Fibroblast of skin of abdomen (primary cell): ENCODE results near the gene ORC3. TPM values are rescaled to one million over a fixed set of nuclear protein-coding genes. Genes with fewer than 3 reads are reported as not detected.

Experiments
- DNase-seq: peaks from one replicate; pipeline ENCODE4 v3.0.0-alpha.2; 2013
- polyA plus RNA-seq, 2 experiments: library from polyadenylated mRNA; unstranded; fragments of 120-200 nt; gene quantifications; one replicate each; pipeline ENCODE4 v1.2.1, GENCODE V29; 2013; ENCODE audit not compliant: insufficient read length in 2 of 2

The ORC3 gene
- polyA plus RNA-seq (2013, experiment 1 of 2; ENCODE audit: insufficient read length): 19.2 TPM
- 19.9 TPM for polyA plus RNA-seq (2013, experiment 2 of 2; ENCODE audit: insufficient read length)

GRCh38 chr6:87589693-87590416, at the start of gene ORC3, which contains the start of gene RARS2:
Gene ORC3 (plus strand): TSS chr6:87590135. CDS start chr6:87590169, 34 bp downstream.
Gene RARS2 (minus strand): TSS chr6:87589987. CDS start chr6:87589957, 30 bp downstream.
- peak; percentile 93 for DNase-seq

DNA sequence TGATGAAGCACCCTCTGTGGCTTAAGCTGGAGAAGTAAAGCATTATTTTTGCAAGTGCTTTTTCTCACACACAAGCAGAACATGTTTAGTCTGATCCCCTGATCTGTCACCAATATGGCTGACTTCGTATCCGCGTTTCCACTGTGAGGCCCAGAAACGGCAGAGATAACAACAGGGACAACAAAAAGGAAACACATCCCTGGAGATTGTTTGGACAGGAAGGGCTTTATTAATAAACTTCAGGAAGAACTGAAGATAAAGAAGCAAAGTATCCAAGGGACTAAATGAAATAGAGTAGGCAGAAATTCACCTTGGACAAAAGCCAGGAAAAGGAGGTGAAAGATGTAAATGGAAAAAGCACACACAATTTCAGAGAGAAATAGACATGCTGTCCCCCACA, 49.4 kb upstream of the ORC3 start:
- DNase-seq: no peak

DNA sequence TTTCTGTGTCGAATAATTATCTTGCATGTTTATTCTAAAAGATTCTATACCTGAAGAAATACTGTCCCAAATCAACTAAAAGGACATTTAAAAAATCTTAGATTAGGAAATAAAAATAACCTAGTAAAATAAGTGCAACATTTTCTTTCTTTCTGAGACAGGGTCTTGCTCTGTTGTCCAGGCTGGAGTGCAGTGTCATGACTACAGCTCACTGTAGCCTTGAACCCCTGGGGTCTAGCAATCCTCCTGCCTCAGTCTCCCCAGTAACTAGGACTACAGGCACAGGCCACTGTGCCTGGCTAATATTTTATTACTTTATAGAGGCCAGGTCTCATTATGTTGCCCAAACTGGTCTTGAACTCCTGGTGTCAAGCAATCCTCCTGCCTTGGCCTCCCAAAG, 48.9 kb upstream of the ORC3 start:
- no peak for DNase-seq

- DNase-seq: no peak
Observed at GRCh38 chr6:87541744-87542143, 48.2 kb upstream of the ORC3 start.

GRCh38 chr6:87543696-87544473, 46.0 kb upstream of the ORC3 start:
- DNase-seq: no peak

GRCh38 chr6:87544474-87544735, 45.5 kb upstream of the ORC3 start:
- DNase-seq: no peak

GRCh38 chr6:87551799-87552198, 38.1 kb upstream of the ORC3 start:
- no peak for DNase-seq

- DNase-seq: no peak
Observed at GRCh38 chr6:87553159-87553765, 36.7 kb upstream of the ORC3 start.

- DNase-seq: no peak
Observed at GRCh38 chr6:87555506-87555905, 34.4 kb upstream of the ORC3 start.

- DNase-seq: peak; percentile 5
Observed at GRCh38 chr6:87558446-87558845, 31.5 kb upstream of the ORC3 start.

- peak; percentile 27 for DNase-seq
Observed at GRCh38 chr6:87561017-87561416, 28.9 kb upstream of the ORC3 start.

GRCh38 chr6:87572021-87572420, 17.9 kb upstream of the ORC3 start:
- DNase-seq: no peak

- no peak for DNase-seq
Observed at GRCh38 chr6:87572883-87573282, 17.1 kb upstream of the ORC3 start.

DNA sequence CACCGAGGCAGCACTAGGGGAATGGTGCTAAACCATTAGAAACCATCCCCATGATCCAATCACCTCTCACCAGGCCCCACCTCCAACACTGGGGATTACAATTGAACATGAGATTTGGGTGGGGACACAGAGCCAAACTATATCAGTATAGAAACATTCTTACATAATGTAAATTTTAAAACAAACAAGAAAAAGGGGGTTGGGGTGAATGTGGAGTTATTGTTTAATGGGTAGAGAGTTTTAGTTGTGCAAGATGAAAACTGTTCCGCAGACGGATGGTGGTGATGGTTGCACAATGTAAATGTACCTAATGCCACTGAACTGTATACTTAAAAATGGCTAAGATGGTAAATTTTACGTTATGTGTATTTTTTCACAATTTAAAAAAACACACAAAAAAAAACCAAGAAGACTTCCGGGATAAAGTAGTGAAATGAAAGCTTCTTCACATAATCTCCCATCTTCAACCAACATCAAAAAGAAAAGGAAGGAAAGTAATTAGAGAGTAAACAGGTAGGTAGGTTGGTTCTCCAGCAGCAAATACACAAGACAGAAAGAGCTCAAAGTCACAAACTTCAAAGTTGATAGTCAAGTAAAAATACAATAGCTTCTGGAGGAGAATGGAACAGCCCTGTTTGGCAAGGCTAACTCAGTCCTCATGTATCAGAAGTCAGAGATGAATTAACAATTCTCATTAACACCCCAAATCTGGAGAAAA, 16.5 kb upstream of the ORC3 start:
- DNase-seq: no peak

DNA sequence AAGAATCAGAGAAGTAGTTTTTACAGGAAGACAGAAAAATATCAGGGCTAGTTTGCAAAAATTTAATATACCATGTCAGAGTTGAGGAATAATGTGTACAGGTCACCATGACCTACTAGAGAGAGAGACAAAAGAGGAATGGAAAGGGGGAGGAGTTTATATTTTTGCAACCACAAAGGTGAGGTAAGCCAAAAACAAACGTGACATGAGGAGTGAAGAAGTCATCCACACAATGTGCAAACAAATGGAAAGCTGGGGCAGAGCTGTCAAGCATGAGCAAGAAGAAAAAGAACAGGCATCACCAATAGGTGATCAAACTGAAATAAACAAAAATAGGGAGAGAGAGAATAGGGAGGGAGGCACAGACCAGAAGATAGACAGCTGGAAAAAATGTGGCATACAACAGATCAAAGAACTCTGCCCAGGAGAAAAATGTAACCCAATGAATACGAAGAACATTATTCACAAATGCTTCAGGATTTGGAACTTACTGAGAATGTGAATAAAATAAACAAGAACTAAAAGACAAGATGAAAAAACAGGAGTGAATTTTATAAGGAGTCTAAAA, 15.6 kb upstream of the ORC3 start:
- DNase-seq: no peak

GRCh38 chr6:87575423-87575822, 14.5 kb upstream of the ORC3 start:
- DNase-seq: no peak

DNA sequence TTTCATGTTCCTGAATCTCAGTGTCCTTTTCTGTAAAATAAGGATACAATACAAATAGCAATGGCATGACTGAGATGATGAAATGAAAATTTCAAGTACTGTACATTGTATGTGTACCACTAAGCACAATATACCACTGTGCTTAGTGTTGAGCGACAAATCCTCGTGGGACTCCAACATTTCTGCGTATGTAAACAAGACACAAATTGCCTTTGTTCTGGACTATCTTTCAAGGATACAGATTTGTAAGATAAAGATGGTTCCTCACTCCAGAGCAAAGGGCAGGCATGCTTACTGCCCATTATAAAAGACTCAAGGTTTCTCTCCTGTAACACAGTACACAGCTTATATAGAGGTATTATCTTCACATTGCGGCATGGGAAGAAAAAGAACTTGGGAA, 6.1 kb upstream of the ORC3 start:
- DNase-seq: no peak

GRCh38 chr6:87586371-87587077, 3.4 kb upstream of the ORC3 start:
- DNase-seq: peak; percentile 4

DNA sequence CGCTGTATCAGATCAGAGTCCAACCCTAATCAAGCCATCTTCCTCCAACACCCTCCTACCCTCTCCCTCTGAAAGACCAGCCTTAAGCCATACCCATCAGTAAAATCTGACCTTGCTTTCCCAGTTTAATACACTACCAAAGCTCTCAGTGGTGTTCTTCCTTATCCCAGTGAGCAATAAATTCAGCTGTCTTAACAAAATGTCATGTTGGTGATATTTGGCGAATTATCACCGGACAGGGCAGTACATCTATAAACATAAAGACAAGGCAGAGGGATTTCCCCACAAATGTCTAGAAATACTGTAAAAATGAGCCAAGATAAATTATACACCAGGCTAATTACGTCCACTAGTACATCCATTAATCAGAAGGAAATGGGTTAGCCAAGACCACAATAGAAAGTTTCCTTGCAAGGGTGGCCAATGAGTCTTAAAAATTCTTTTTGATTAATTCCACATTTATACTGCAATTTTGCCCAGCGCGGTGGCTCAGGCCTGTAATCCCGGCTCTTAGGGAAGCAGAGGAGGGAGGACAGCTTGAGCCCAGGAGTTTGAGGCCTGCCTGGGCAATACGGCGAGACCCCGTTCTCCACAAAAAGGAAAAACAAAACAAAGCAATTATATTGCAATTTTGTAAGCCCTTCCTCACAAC, 1.1 kb upstream of the ORC3 start:
- DNase-seq: peak; percentile 37

GRCh38 chr6:87590417-87590880, 514 bp downstream of the ORC3 start:
- DNase-seq: no peak

DNA sequence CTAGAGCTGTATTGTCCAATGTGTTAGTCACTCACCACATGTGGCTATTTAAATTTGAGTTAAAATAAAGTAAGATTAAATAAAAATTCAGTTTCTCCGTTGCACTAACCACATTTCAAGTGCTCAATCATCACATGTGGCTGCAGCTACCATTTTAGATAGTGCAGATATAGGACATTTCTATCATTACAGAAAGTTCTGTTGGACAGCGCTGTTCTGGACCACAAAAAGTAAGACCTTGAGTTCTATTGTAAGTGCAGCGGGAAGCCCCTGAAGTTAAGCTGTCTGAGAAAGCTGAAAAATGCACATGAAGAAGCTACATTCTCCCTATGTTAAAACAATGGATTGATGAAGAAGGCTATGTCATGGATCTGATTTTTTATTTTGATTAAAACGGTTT, 1.1 kb downstream of the ORC3 start:
- no peak for DNase-seq
